A549 treated with GW870086 at 1 μM for 4 hours (cell line): ENCODE results near the gene SATB1. TPM values are rescaled to one million over a fixed set of nuclear protein-coding genes. Genes with fewer than 3 reads are reported as not detected.

Experiments used
- total RNA-seq: library from RNA; stranded (reverse); fragments of 200-300 nt; extraction: Qiagen RNA extraction; gene quantifications from 5 replicates; pipeline ENCODE4 v1.2.3, GENCODE V29; 2022; ENCODE audit warnings: low read depth

Gene SATB1
- 0.19 TPM in 1 of 5 replicates, not detected in the others for total RNA-seq

GRCh38 chr3:18424729-18425640 lies at the start of gene SATB1:
TSS of gene SATB1 (minus strand) at chr3:18425339. CDS start at chr3:18420967, 4,372 bp downstream.

